Left lung (tissue), 10 donors: ENCODE results near the gene PAPLN. TPM values are rescaled to one million over a fixed set of nuclear protein-coding genes. Genes with fewer than 3 reads are reported as not detected.

Experiments
- ATAC-seq: fragments of 200-7000 bp; cut with Tn5 transposase; one replicate; pipeline ENCODE4 v1.9.1; 2020; ENCODE audit warnings: moderate library complexity
- DNase-seq, 4 donors: peaks; one replicate each; pipeline ENCODE4 v3.0.0-alpha.2; 2013 to 2020
- H3K27ac ChIP-seq, 2 donors: fragments of 200-600 bp; sonication (generic) in 1 of 2; one replicate each; pipeline versions ENCODE4 v1.5.0 to v1.8.0; 2020 to 2021
- H3K27me3 ChIP-seq, 2 donors: fragments of 200-600 bp; sonication (generic) in 1 of 2; one replicate each; pipeline versions ENCODE4 v1.5.0 to v1.8.0; 2020 to 2021
- H3K36me3 ChIP-seq, 2 donors: fragments of 200-600 bp; sonication (generic) in 1 of 2; one replicate each; pipeline versions ENCODE4 v1.5.0 to v1.8.0; 2020 to 2021
- H3K4me1 ChIP-seq, 2 donors: fragments of 200-600 bp; one replicate each; pipeline ENCODE4 v1.8.0; 2021
- H3K4me3 ChIP-seq, 2 donors: fragments of 200-600 bp; sonication (generic) in 1 of 2; one replicate each; pipeline versions ENCODE4 v1.5.0 to v1.8.0; 2020 to 2021; ENCODE audit warnings: mild to moderate bottlenecking in 1 of 2
- H3K9me3 ChIP-seq, 2 donors: fragments of 200-600 bp; sonication (generic) in 1 of 2; one replicate each; pipeline versions ENCODE4 v1.5.0 to v1.8.0; 2020 to 2021
- CTCF ChIP-seq, 2 donors: fragments of 200-600 bp; sonication (generic) in 1 of 2; IDR thresholded peaks; one replicate each; pipeline versions ENCODE4 v1.5.0 to v1.8.0; 2021; ENCODE audit warnings: antibody characterized with exemption in 2 of 2
- intact Hi-C, 2 donors: fragments of 100-400 bp; cut with DNase I; formaldehyde crosslinking; loops; one replicate each; pipeline versions ENCODE4 v1.11.2 to v1.14.2; 2022
- polyA plus RNA-seq, 6 donors: library from polyadenylated mRNA; unstranded; fragments of 120-200 nt; gene quantifications; one replicate each; pipeline ENCODE4 v1.2.1, GENCODE V29; 2013; ENCODE audit not compliant: insufficient read length in 6 of 6
- total RNA-seq, 2 donors: library from RNA; stranded (reverse); fragmentation: NEBNext Ultra II Directional; extraction: Animal tissue kit (Norgen Biotek cat#: 25700); gene quantifications; one replicate each; pipeline ENCODE4 v1.2.1, GENCODE V29; 2021
- donor health status: DM: no; HTN: yes; CAD: no.
- donor health status: DM: no; HTN: no; CAD: no.

PAPLN gene
- total and polyA plus RNA-seq, 8 donors, result 7.9 to 21.0 (median 10.6) TPM

- intact Hi-C loops, result no loop called here
- ATAC-seq (no peak), DNase-seq (peak in 1 of 4 donors; percentile 54)
- Histone ChIP-seq H3K36me3 (no peaks in the 10 kb centered on the region), H3K4me1 (peaks cover 28 to 67% of the 10 kb centered on the region in 2 donors), H3K4me3 (no peak overlapping the region), H3K27me3 (peaks cover 16 to 83% of the 10 kb centered on the region in 2 donors), H3K9me3 (no peaks in the 10 kb centered on the region), H3K27ac (no peak overlapping the region)
- TF ChIP-seq CTCF (IDR thresholded peaks at IDR 0.05), result no peak
These were observed 3.6 kb downstream of the PAPLN start for GRCh38 chr14:73240816-73241480.

GRCh38 chr14:73241481-73242165, 4.3 kb downstream of the PAPLN start:
- H3K36me3 ChIP-seq, result no peaks in the 10 kb centered on the region
- peaks cover 16 to 80% of the 10 kb centered on the region in 2 donors for H3K27me3 ChIP-seq
- H3K9me3 ChIP-seq, result no peaks in the 10 kb centered on the region
- H3K27ac ChIP-seq, result no peak overlapping the region
- intact Hi-C loops, result no loop called here
- peaks cover 28 to 64% of the 10 kb centered on the region in 2 donors for H3K4me1 ChIP-seq
- DNase-seq, result no peak
- TF ChIP-seq CTCF (IDR thresholded peaks at IDR 0.05), result no peak
- ATAC-seq, result no peak
- no peak overlapping the region for H3K4me3 ChIP-seq

GRCh38 chr14:73242357-73242901, 5.1 kb downstream of the PAPLN start:
- DNase-seq (peak in 1 of 4 donors; percentile 40), ATAC-seq (no peak)
- Histone ChIP-seq H3K9me3 (no peaks in the 10 kb centered on the region), H3K36me3 (no peaks in the 10 kb centered on the region), H3K27ac (peak overlapping the region; percentile 20 to 39), H3K27me3 (peaks cover 14 to 72% of the 10 kb centered on the region in 2 donors), H3K4me1 (peaks cover 25 to 56% of the 10 kb centered on the region in 2 donors), H3K4me3 (no peak overlapping the region)
- no peak for TF ChIP-seq CTCF (IDR thresholded peaks at IDR 0.05)
- intact Hi-C loops, result no loop called here

- no peak overlapping the region for H3K27ac ChIP-seq
- no peak for TF ChIP-seq CTCF (IDR thresholded peaks at IDR 0.05)
- H3K9me3 ChIP-seq, result no peaks in the 10 kb centered on the region
- no peak overlapping the region for H3K4me3 ChIP-seq
- peaks cover 5 to 63% of the 10 kb centered on the region in 2 donors for H3K27me3 ChIP-seq
- no peak for ATAC-seq
- intact Hi-C loops, result no loop called here
- peaks cover 16 to 47% of the 10 kb centered on the region in 2 donors for H3K4me1 ChIP-seq
- DNase-seq, result no peak
- H3K36me3 ChIP-seq, result no peaks in the 10 kb centered on the region
These were observed 6.0 kb downstream of the PAPLN start for GRCh38 chr14:73243341-73243740.

GRCh38 chr14:73243748-73244147, 6.4 kb downstream of the PAPLN start:
- H3K36me3 ChIP-seq, result no peaks in the 10 kb centered on the region
- TF ChIP-seq CTCF (IDR thresholded peaks at IDR 0.05), result no peak
- H3K27me3 ChIP-seq, result peaks cover 5 to 59% of the 10 kb centered on the region in 2 donors
- no peak overlapping the region for H3K4me3 ChIP-seq
- intact Hi-C loops, result no loop called here
- H3K4me1 ChIP-seq, result peaks cover 14 to 43% of the 10 kb centered on the region in 2 donors
- no peak overlapping the region for H3K27ac ChIP-seq
- ATAC-seq, result no peak
- no peak for DNase-seq
- H3K9me3 ChIP-seq, result no peaks in the 10 kb centered on the region
